Measurements from ENCODE around the gene SRCIN1.
"Not testable (repeated sequence)": the region's sequence is repeated elsewhere in the genome, so short reads cannot be mapped to it uniquely, and the experiment has no call there.

Gene SRCIN1

GRCh38 chr17:38538906-38539305, 66.8 kb downstream of the SRCIN1 start:
- DNase-seq: no peak

GRCh38 chr17:38536661-38537060, 69.1 kb downstream of the SRCIN1 start:
- no peak for DNase-seq

GRCh38 chr17:38535886-38536285, 69.9 kb downstream of the SRCIN1 start:
- DNase-seq: no peak

- DNase-seq: no peak
These were observed 71.3 kb downstream of the SRCIN1 start for GRCh38 chr17:38534498-38534885.

- no peak for DNase-seq
These were observed 71.8 kb downstream of the SRCIN1 start for GRCh38 chr17:38533866-38534497.

- DNase-seq: no peak
These were observed 72.5 kb downstream of the SRCIN1 start for GRCh38 chr17:38533241-38533640.

- DNase-seq: no peak
These were observed 73.3 kb downstream of the SRCIN1 start for GRCh38 chr17:38532451-38532850.

- DNase-seq: not testable (repeated sequence)
These were observed 74.0 kb downstream of the SRCIN1 start for GRCh38 chr17:38531761-38532160.

- DNase-seq: not testable (repeated sequence)
These were observed 74.9 kb downstream of the SRCIN1 start for GRCh38 chr17:38530856-38531255.

- not testable (repeated sequence) for DNase-seq
These were observed 77.6 kb downstream of the SRCIN1 start for GRCh38 chr17:38528141-38528540.

- not testable (repeated sequence) for DNase-seq
These were observed 79.2 kb downstream of the SRCIN1 start for GRCh38 chr17:38526526-38526925.

GRCh38 chr17:38512473-38513058, 93.2 kb downstream of the SRCIN1 start:
- DNase-seq: no peak

GRCh38 chr17:38511150-38512108, 94.3 kb downstream of the SRCIN1 start:
- DNase-seq: no peak

GRCh38 chr17:38510421-38511149, 95.2 kb downstream of the SRCIN1 start:
- DNase-seq: no peak

GRCh38 chr17:38509772-38510420, 95.9 kb downstream of the SRCIN1 start:
- DNase-seq: no peak

GRCh38 chr17:38508954-38509771, 96.6 kb downstream of the SRCIN1 start:
- DNase-seq: peak; percentile 56

- no peak for DNase-seq
These were observed 97.2 kb downstream of the SRCIN1 start for GRCh38 chr17:38508570-38508950.

GRCh38 chr17:38507921-38508569, 97.7 kb downstream of the SRCIN1 start:
- DNase-seq: no peak

GRCh38 chr17:38507436-38507835, 98.3 kb downstream of the SRCIN1 start:
- no peak for DNase-seq

GRCh38 chr17:38504216-38504615, 101.5 kb downstream of the SRCIN1 start:
- no peak for DNase-seq

GRCh38 chr17:38503286-38503913, 102.4 kb downstream of the SRCIN1 start:
- not testable (repeated sequence) for DNase-seq

Data from NCI-H1694 (cell line).